Stomach (tissue), 9 donors: ENCODE data around the gene HAPLN1. TPM values are rescaled to one million over a fixed set of nuclear protein-coding genes. Genes with fewer than 3 reads are reported as not detected.

Experiments used
- DNase-seq, 2 donors: peaks; one replicate each; pipeline versions ENCODE4 v3.0.0 to v3.0.0-alpha.2; 2013 to 2019
- H3K27ac ChIP-seq, 5 donors: fragments of 200-600 bp in 4 of 5; sonication (generic) in 4 of 5; one replicate each; pipeline ENCODE4 v1.5.1; 2013 to 2019; ENCODE audit warnings: mild to moderate bottlenecking in 1 of 5, moderate library complexity in 1 of 5
- H3K27me3 ChIP-seq, 3 donors: fragments of 200-600 bp; sonication (generic); one replicate each; pipeline ENCODE4 v1.5.1; 2017 to 2019; ENCODE audit warnings: mixed run types in 1 of 3
- H3K36me3 ChIP-seq, 4 donors: fragments of 200-600 bp; sonication (generic); 1 replicate in 3 of 4; 2 replicates in 1 of 4; pipeline ENCODE4 v1.5.1; 2016 to 2019
- H3K4me1 ChIP-seq, 4 donors: fragments of 200-600 bp; sonication (generic); one replicate each; pipeline ENCODE4 v1.5.1; 2016 to 2019
- H3K4me3 ChIP-seq, 4 donors: fragments of 200-600 bp; sonication (generic) in 3 of 4; one replicate each; pipeline ENCODE4 v1.5.1; 2016 to 2019; ENCODE audit warnings: mild to moderate bottlenecking in 1 of 4
- H3K9me3 ChIP-seq, 4 donors: fragments of 200-600 bp; sonication (generic); one replicate each; pipeline ENCODE4 v1.5.1; 2016 to 2019
- EP300 ChIP-seq: sonication (generic); formaldehyde crosslinking; IDR thresholded peaks from one replicate; pipeline ENCODE4 v1.6.1; 2017; ENCODE audit warnings: antibody characterized with exemption
- POLR2A ChIP-seq, 4 donors: fragments of 450-650 bp; IDR thresholded peaks; one replicate each; pipeline ENCODE4 v1.6.1; 2016; ENCODE audit warnings: antibody characterized with exemption in 4 of 4, control low read depth in 2 of 4, mild to moderate bottlenecking in 1 of 4, moderate library complexity in 1 of 4
- POLR2AphosphoS5 ChIP-seq, 3 donors: sonication (generic); formaldehyde crosslinking; IDR thresholded peaks; one replicate each; pipeline ENCODE4 v1.6.1; 2016; ENCODE audit warnings: antibody characterized with exemption in 3 of 3
- WGBS, 5 donors: extraction: QIAGEN DNeasy Blood & Tissue Kit in 3 of 5; methylation state at CpG; one replicate each; pipeline versions ENCODE4 v1.1.5 to v1.1.7; 2013 to 2018; 5-methylcytosine and 5-hydroxymethylcytosine counted together
- intact Hi-C: fragments of 100-400 bp; cut with DNase I; formaldehyde crosslinking; loops from one replicate; pipeline ENCODE4 v1.15.1; 2023; ENCODE audit warnings: low total_unique reads
- polyA plus RNA-seq, 3 donors: library from polyadenylated mRNA; stranded (reverse); fragments of 200-250 nt; gene quantifications; one replicate each; pipeline ENCODE4 v1.2.3, GENCODE V29; 2013
- total RNA-seq, 5 donors: library from RNA; depleted of rRNA; stranded (reverse); fragments of >200 nt; gene quantifications; one replicate each; pipeline versions ENCODE4 v1.1.0 to v1.2.3, GENCODE V29; 2014 to 2016
- TF ChIP-seq, protein P1 (sequence below), 7 experiments: fragments of 450-650 bp in 4 of 7; fragments of 200-600 bp in 3 of 7; sonication (generic) in 3 of 7; IDR thresholded peaks; one replicate each; pipeline ENCODE4 v1.5.1; 2016 to 2019; ENCODE audit warnings: antibody characterized with exemption in 7 of 7, control low read depth in 2 of 7, mild to moderate bottlenecking in 1 of 7
- donor health status: healthy with polysubstance abuse.
- donor health status: Bipolar disorder and iron deficiency.
- donor health status: healthy.

Gene HAPLN1
- total and polyA plus RNA-seq, 8 donors, result 0.08 to 15.2 (median 1.4) TPM; not detected in 1

DNA sequence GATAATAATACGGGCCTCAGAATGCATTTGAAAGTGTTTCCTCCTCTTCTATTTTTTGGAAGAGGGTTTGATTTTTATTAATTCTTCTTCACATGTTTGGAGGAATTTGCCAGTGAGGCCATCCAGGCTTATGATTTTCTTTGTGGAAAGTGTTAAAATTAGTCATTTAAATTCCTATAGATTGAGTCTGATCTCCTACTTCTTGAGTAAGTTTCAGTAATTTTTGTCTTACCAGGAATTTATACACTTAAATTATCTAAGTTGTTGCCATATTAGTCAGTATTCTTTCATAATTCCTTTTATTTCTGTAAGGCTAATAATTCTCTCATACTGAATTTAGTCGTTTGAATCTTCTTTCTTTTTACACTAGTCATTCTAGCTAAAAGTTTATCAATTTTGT lies 25.2 kb upstream of the HAPLN1 start:
- 87 to 94% (median 90%) methylated on average over 2 of the region's 2 CpGs for WGBS, 5 donors
- no peaks in the 10 kb centered on the region for H3K27me3 ChIP-seq
- TF ChIP-seq POLR2A (IDR thresholded peaks at IDR 0.05), result no peak
- TF ChIP-seq, protein P1, sequence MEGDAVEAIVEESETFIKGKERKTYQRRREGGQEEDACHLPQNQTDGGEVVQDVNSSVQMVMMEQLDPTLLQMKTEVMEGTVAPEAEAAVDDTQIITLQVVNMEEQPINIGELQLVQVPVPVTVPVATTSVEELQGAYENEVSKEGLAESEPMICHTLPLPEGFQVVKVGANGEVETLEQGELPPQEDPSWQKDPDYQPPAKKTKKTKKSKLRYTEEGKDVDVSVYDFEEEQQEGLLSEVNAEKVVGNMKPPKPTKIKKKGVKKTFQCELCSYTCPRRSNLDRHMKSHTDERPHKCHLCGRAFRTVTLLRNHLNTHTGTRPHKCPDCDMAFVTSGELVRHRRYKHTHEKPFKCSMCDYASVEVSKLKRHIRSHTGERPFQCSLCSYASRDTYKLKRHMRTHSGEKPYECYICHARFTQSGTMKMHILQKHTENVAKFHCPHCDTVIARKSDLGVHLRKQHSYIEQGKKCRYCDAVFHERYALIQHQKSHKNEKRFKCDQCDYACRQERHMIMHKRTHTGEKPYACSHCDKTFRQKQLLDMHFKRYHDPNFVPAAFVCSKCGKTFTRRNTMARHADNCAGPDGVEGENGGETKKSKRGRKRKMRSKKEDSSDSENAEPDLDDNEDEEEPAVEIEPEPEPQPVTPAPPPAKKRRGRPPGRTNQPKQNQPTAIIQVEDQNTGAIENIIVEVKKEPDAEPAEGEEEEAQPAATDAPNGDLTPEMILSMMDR (IDR thresholded peaks at IDR 0.05), result no peak
- no peak for TF ChIP-seq EP300
- TF ChIP-seq POLR2AphosphoS5 (IDR thresholded peaks at IDR 0.05), result no peak
- H3K4me1 ChIP-seq, result no peaks in the 10 kb centered on the region
- no peak overlapping the region for H3K27ac ChIP-seq
- peaks cover 0 to 11% (median 9%) of the 10 kb centered on the region in 4 donors for H3K9me3 ChIP-seq
- intact Hi-C loops, result no loop called here
- H3K36me3 ChIP-seq, result no peaks in the 10 kb centered on the region
- DNase-seq, result no peak
- no peak overlapping the region for H3K4me3 ChIP-seq

- no peaks in the 10 kb centered on the region for H3K27me3 ChIP-seq
- TF ChIP-seq POLR2A (IDR thresholded peaks at IDR 0.05) (no peak), EP300 (no peak)
- TF ChIP-seq, protein P1 (IDR thresholded peaks at IDR 0.05), result no peak
- no peaks in the 10 kb centered on the region for H3K4me1 ChIP-seq
- peaks cover 0 to 3% (median 3%) of the 10 kb centered on the region in 4 donors for H3K9me3 ChIP-seq
- no peak overlapping the region for H3K27ac ChIP-seq
- 39 to 59% (median 59%) methylated on average over 1 of the region's 1 CpG for WGBS, 5 donors
- no peak for DNase-seq
- no peak overlapping the region for H3K4me3 ChIP-seq
- H3K36me3 ChIP-seq, result no peaks in the 10 kb centered on the region
- intact Hi-C loops, result no loop called here
These were observed 24.2 kb upstream of the HAPLN1 start for GRCh38 chr5:83744821-83745220.

DNA sequence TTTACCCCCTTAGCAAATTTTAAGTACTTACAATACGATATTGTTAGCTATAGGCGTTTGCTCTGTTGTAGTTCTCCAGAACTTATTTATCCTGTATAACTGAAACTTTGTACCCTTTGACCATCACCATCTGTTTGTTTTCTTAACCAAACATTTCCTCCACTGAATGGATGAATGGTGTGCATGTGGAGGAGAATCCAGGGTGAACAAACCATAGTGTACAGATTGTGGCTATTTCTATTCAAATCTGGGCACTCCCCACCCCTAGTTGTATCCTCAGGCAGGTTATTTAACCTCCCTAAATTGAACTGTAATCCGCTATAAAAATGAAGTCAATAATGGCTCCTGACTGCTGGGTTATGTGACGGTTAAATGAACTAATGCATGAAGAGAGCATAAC lies 21.4 kb upstream of the HAPLN1 start:
- intact Hi-C loops, result no loop called here

GRCh38 chr5:83741571-83741970 lies 20.9 kb upstream of the HAPLN1 start:
- intact Hi-C loops, result no loop called here
- no peak for DNase-seq
- no peaks in the 10 kb centered on the region for H3K4me1 ChIP-seq
- TF ChIP-seq POLR2AphosphoS5 (IDR thresholded peaks at IDR 0.05) (no peak), POLR2A (IDR thresholded peaks at IDR 0.05) (no peak), EP300 (no peak)
- TF ChIP-seq, protein P1 (IDR thresholded peaks at IDR 0.05), result no peak
- H3K27me3 ChIP-seq, result no peaks in the 10 kb centered on the region
- WGBS, 5 donors, result 83 to 92% (median 91%) methylated on average over 3 of the region's 3 CpGs
- no peaks in the 10 kb centered on the region for H3K36me3 ChIP-seq
- H3K9me3 ChIP-seq, result no peaks in the 10 kb centered on the region
- no peak overlapping the region for H3K27ac ChIP-seq
- no peak overlapping the region for H3K4me3 ChIP-seq

More for the DNA sequence above, 21.4 kb upstream of the HAPLN1 start:
- no peaks in the 10 kb centered on the region for H3K27me3 ChIP-seq
- no peaks in the 10 kb centered on the region for H3K36me3 ChIP-seq
- no peaks in the 10 kb centered on the region for H3K4me1 ChIP-seq
- no peak for DNase-seq
- H3K27ac ChIP-seq, result no peak overlapping the region
- 60 to 74% (median 67%) methylated on average over 4 of the region's 4 CpGs for WGBS, 5 donors
- TF ChIP-seq POLR2AphosphoS5 (IDR thresholded peaks at IDR 0.05) (no peak), POLR2A (IDR thresholded peaks at IDR 0.05) (no peak), EP300 (no peak)
- TF ChIP-seq, protein P1 (IDR thresholded peaks at IDR 0.05), result no peak
- H3K4me3 ChIP-seq, result no peak overlapping the region
- H3K9me3 ChIP-seq, result no peaks in the 10 kb centered on the region
